NT2/D1 (cell line): ENCODE data around the gene PCSK7.

Source experiments
- DNase-seq: peaks from one replicate; pipeline ENCODE4 v3.0.0-alpha.2; 2011; ENCODE audit warnings: low read depth, low spot score
- H3K27me3 ChIP-seq: 2 replicates; pipeline ENCODE4 v1.6.0; 2011; ENCODE audit warnings: mild to moderate bottlenecking; ENCODE audit not compliant: insufficient read length, insufficient read depth
- H3K36me3 ChIP-seq: 2 replicates; pipeline ENCODE4 v1.6.1; 2011; ENCODE audit warnings: mild to moderate bottlenecking, low read length, mixed read lengths; ENCODE audit not compliant: insufficient read depth, insufficient read length
- H3K4me1 ChIP-seq: 2 replicates; pipeline ENCODE4 v1.5.1; 2011; ENCODE audit not compliant: insufficient read depth, insufficient read length
- H3K4me3 ChIP-seq: 2 replicates; pipeline ENCODE4 v1.5.1; 2011; ENCODE audit warnings: low read depth; ENCODE audit not compliant: insufficient read length
- H3K9ac ChIP-seq: 2 replicates; pipeline ENCODE4 v1.6.0; 2011; ENCODE audit warnings: low read depth; ENCODE audit not compliant: insufficient read length
- H3K9me3 ChIP-seq: 2 replicates; pipeline ENCODE4 v1.5.1; 2011; ENCODE audit warnings: mild to moderate bottlenecking, low read length; ENCODE audit not compliant: insufficient read depth
- SUZ12 ChIP-seq: IDR thresholded peaks from 2 replicates; pipeline ENCODE4 v1.6.1; 2011; ENCODE audit not compliant: insufficient read length, insufficient read depth; ENCODE audit errors: extremely low read depth
- YY1 ChIP-seq: IDR thresholded peaks from 2 replicates; pipeline ENCODE4 v1.6.1; 2011; ENCODE audit not compliant: insufficient read length, insufficient read depth
- ZNF274 ChIP-seq: IDR thresholded peaks from 2 replicates; pipeline ENCODE4 v1.6.1; 2011; ENCODE audit warnings: mild to moderate bottlenecking, low read depth, low read length

The PCSK7 gene

GRCh38 chr11:117223741-117224689, 7.9 kb downstream of the PCSK7 start:
- peaks cover 88% of the 10 kb centered on the region for H3K36me3 ChIP-seq
- TF ChIP-seq ZNF274 (no peak), YY1 (no peak), SUZ12 (no peak)

DNA sequence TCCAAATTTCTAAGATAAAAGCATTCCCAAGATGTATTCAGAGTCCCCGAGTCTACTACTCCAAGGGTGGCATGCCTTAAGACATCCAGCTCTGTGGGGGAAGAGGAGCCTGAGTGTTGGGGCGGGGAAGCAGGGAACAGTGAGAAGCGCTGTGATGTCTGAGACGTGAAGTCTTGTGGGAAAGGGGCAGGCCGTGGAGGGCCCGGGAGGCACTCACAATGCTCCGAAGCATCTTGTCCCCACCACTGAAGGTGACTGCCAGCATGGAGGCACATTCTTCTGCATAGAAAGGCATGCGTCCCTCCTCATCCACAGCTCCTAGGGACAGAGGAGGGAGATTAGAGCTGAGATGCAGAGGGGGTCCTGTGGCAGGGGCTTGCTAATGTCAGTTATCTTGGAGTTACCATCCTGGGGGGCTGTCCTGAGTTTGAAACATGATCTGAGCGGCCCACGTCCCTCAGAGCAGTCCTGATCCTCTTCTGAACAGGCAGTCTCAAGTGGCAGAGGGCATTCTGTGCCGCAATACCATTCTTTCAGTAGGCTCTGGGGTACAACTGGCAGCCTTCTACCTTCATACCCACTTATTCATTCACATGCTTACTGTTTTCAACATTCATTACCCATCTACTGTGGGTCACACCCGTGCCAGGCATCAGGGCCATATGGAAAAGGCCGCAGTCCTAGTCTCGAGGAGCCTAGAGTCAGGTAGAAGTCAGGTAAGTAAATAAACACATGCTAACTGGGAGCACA, 8.7 kb downstream of the PCSK7 start:
- no peak overlapping the region for H3K9ac ChIP-seq
- TF ChIP-seq ZNF274, result no peak
- no peak for TF ChIP-seq SUZ12
- TF ChIP-seq YY1, result no peak
- no peak overlapping the region for H3K4me3 ChIP-seq
- no peaks in the 10 kb centered on the region for H3K9me3 ChIP-seq
- no peak for DNase-seq
- H3K27me3 ChIP-seq, result no peaks in the 10 kb centered on the region
- H3K36me3 ChIP-seq, result peaks cover 90% of the 10 kb centered on the region
- peaks cover 7% of the 10 kb centered on the region for H3K4me1 ChIP-seq

More at GRCh38 chr11:117223741-117224689, 7.9 kb downstream of the PCSK7 start:
- peaks cover 7% of the 10 kb centered on the region for H3K4me1 ChIP-seq
- no peak overlapping the region for H3K9ac ChIP-seq
- no peak for DNase-seq
- H3K9me3 ChIP-seq, result no peaks in the 10 kb centered on the region
- H3K4me3 ChIP-seq, result no peak overlapping the region
- no peaks in the 10 kb centered on the region for H3K27me3 ChIP-seq

DNA sequence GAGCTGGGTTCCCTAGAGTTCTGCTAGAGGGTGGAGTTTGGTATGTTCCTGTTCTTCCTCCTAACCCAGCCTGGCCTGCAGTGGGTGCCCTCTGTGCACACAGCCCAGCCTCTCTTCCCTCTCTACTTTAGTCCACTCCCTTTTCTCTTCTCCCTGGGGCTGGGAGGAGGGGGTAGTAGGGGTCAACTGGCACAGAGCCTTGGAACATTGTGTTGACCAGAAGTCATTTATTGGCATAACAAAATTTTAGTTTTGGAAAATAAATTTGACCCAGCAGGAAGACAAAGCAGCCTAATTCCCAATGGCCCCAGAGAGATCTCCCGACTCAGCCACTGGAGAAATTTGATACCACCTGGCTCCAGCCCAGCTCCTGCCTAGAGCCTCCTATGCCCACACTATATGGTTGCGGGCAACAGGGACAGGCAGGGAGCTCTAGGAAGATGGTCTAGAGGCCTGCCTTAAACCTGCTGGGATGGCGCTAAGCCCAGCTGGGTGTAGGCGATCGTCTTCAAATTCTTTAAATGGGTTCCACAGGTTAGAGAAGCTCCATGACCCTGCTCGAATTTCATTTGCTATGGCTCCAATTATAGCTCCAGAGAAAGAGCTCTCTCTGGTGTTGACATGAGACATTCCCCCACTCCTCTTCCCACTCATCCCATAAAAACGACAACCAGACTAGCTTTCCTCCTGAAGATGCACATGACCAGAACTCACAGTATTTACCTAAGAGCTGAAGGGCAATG, 9.9 kb downstream of the PCSK7 start:
- Histone ChIP-seq H3K36me3 (peaks cover 90% of the 10 kb centered on the region), H3K27me3 (no peaks in the 10 kb centered on the region), H3K9me3 (no peaks in the 10 kb centered on the region), H3K4me3 (no peak overlapping the region), H3K9ac (no peak overlapping the region), H3K4me1 (peaks cover 5% of the 10 kb centered on the region)
- no peak for DNase-seq
- TF ChIP-seq ZNF274, result no peak
- no peak for TF ChIP-seq SUZ12
- no peak for TF ChIP-seq YY1

DNA sequence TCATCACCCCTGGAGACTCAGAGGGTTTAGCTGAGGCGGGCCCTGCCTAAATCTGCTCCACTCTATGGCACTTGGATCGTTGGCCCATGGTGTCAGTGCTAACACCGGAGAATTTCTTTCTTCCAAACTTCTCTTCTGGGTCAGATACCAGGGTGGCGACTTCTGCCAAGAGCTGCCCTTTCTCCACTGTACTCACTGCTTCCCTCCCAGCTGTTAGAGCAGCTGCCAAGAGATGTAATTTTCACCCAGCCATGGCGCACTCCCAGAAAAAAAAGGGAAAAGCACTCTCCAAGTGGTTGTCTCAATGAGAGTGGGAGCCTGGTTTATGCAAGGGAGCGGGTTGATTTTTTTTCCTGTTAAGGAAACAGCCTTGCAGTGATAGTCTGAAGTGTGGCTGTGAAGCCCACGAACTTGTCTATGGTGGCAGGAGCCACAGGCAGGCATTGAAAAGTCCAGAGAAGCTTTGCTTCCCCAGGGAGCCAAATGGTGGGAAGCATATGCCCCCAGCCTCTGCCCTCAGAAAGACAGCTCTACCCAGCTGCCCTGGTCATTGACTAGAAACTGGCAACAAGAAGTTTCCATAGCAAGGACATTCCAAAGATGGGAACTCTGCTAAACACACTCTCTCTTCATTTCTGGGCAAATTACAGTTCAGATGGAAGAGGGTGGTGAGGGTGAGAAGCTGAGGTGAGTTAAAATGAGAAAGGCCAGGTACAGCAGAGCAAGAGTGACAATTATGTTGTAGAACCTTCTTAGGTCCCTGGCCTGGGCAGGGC, 10.7 kb downstream of the PCSK7 start:
- H3K4me1 ChIP-seq, result peaks cover 5% of the 10 kb centered on the region
- H3K9ac ChIP-seq, result no peak overlapping the region
- DNase-seq, result no peak
- H3K4me3 ChIP-seq, result no peak overlapping the region
- TF ChIP-seq ZNF274, result no peak
- TF ChIP-seq YY1, result no peak
- no peak for TF ChIP-seq SUZ12
- peaks cover 86% of the 10 kb centered on the region for H3K36me3 ChIP-seq
- no peaks in the 10 kb centered on the region for H3K27me3 ChIP-seq
- no peaks in the 10 kb centered on the region for H3K9me3 ChIP-seq

GRCh38 chr11:117220568-117220967, 11.3 kb downstream of the PCSK7 start:
- TF ChIP-seq SUZ12 (no peak), YY1 (no peak), ZNF274 (no peak)
- H3K4me3 ChIP-seq, result no peak overlapping the region
- H3K9me3 ChIP-seq, result no peaks in the 10 kb centered on the region
- H3K36me3 ChIP-seq, result peaks cover 85% of the 10 kb centered on the region
- no peaks in the 10 kb centered on the region for H3K27me3 ChIP-seq
- H3K9ac ChIP-seq, result no peak overlapping the region
- no peak for DNase-seq
- peaks cover 5% of the 10 kb centered on the region for H3K4me1 ChIP-seq

GRCh38 chr11:117219995-117220394, 11.9 kb downstream of the PCSK7 start:
- no peak for DNase-seq
- Histone ChIP-seq H3K4me1 (peaks cover 5% of the 10 kb centered on the region), H3K36me3 (peaks cover 81% of the 10 kb centered on the region), H3K4me3 (no peak overlapping the region), H3K9ac (no peak overlapping the region), H3K27me3 (no peaks in the 10 kb centered on the region), H3K9me3 (no peaks in the 10 kb centered on the region)
- TF ChIP-seq YY1 (no peak), ZNF274 (no peak), SUZ12 (no peak)
